ENCODE results near the gene RBM22. TPM values are rescaled to one million over a fixed set of nuclear protein-coding genes. Genes with fewer than 3 reads are reported as not detected.

RBM22 gene
- total RNA-seq, result 28.7 and 29.1 TPM in 2 replicates

DNA sequence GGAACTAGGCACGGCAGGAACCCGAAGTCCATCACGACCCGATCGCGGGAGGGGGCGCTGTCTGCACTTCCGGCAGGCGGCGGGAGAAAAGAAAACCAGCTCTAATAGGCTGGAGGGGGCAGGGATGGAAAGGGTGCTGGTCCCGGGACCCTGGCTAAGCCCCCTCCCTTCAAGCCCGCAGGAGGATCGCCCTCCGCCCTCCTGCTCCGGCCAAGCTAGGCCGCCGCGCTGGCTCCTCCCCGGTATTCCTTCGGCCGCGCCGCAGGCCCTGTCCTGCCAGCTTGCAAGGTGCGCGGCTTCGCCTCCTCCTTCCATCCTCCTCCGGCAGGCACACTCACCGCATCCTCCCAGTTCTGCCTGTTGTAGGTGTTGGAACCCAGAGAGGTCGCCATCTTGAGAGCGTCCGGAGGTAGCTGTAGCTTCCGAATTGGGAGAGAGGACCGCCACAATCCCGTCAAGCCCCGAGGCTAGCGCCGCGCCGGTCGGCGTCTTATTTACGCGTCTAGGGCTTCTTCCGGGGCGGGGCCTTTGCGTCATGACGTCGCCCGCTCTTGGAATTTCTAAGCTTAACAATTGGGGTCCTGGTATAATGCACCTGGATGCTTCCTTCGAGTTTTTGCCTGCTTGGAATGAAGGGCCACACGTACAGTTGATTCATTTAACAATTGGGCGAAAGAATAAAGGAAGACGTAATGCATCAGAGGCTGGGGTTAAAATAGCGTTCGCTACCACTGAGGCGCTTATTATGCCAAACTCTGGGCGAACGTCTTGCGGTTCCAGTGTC lies at the start of gene RBM22:
TSS of gene RBM22 (minus strand) at position 469 of the 784 bp plus-strand sequence. CDS start at position 392, 77 bp downstream.

DNA sequence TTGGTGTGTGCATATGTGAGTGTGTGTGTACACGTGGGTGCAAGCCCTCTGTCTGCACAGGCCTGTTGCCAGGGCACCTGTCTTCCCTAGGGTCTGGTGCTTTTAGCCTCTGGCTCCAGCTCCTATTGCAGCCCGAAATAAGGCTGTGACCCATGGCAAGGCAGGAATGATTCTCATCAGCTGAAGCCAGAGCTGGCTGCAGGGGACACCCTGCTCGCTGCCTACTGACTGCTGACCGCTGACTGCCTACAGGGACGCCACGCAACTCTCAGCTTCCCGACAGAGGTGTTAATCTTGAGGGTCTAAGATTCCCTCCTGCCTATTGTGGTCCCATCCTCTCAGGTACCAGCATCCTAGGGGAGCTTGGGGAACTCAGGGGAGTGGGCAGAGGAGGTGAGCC lies 39.8 kb downstream of the RBM22 start, which contains the start of gene MYOZ3:
TSS of gene MYOZ3 (plus strand) at position 166 of the 400 bp plus-strand sequence. CDS start 1,691 bp downstream, outside the sequence.

Other genes with a start within 250 kb of the RBM22 start
- gene NDST1, start 192.9 kb downstream of the RBM22 start, total RNA-seq, result 48.6 and 58.3 TPM in 2 replicates
- gene SYNPO, start 60.4 kb downstream of the RBM22 start, total RNA-seq, result 1.0 and 1.3 TPM in 2 replicates
- 1.0 and 1.8 TPM in 2 replicates for gene MYOZ3, start 39.8 kb downstream of the RBM22 start, total RNA-seq
- 32.1 and 32.6 TPM in 2 replicates for gene DCTN4, start 58.0 kb upstream of the RBM22 start, total RNA-seq
- gene SMIM3, start 77.7 kb upstream of the RBM22 start, total RNA-seq, result 35.8 and 37.0 TPM in 2 replicates
- gene IRGM, start 145.5 kb upstream of the RBM22 start, total RNA-seq, result not detected in 2 replicates
- 8.0 and 8.1 TPM in 2 replicates for gene ZNF300, start 203.9 kb upstream of the RBM22 start, total RNA-seq